ENCODE results near the gene TAOK3. TPM values are rescaled to one million over a fixed set of nuclear protein-coding genes. Genes with fewer than 3 reads are reported as not detected.
A peak's percentile ranks its signal among the peaks of the same experiment; 100 is the strongest.

Gene TAOK3
- polyA plus RNA-seq, 3 donors: 19.7 to 58.3 (median 44.8) TPM

DNA sequence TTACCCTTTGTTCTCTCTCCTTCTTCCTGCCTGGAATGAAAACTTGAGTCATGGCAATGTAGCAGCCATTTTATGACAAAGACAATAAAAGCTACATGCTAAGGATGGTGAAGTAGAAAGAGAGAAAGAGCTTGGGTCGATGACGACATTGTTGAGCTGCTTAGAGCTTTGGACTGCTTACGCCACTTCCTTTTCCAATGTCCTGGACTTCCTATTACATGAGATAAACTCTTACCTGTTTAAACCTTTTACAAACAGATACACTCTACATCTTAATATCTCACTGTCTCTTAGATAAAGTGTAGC lies 166.6 kb downstream of the TAOK3 start:
- TF ChIP-seq, protein P1, sequence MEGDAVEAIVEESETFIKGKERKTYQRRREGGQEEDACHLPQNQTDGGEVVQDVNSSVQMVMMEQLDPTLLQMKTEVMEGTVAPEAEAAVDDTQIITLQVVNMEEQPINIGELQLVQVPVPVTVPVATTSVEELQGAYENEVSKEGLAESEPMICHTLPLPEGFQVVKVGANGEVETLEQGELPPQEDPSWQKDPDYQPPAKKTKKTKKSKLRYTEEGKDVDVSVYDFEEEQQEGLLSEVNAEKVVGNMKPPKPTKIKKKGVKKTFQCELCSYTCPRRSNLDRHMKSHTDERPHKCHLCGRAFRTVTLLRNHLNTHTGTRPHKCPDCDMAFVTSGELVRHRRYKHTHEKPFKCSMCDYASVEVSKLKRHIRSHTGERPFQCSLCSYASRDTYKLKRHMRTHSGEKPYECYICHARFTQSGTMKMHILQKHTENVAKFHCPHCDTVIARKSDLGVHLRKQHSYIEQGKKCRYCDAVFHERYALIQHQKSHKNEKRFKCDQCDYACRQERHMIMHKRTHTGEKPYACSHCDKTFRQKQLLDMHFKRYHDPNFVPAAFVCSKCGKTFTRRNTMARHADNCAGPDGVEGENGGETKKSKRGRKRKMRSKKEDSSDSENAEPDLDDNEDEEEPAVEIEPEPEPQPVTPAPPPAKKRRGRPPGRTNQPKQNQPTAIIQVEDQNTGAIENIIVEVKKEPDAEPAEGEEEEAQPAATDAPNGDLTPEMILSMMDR (IDR thresholded peaks at IDR 0.05): no peak
- Histone ChIP-seq H3K36me3 (replicated peaks in 1 of 2; ENCODE audit: control insufficient read depth in 1 of 2, insufficient read depth in 2 of 2, low read length in 2 of 2) (peaks cover 53 to 87% of the 10 kb centered on the region in 2 donors), H4K20me1 (ENCODE audit: insufficient read depth, low read length) (peaks cover 3% of the 10 kb centered on the region), H3K9ac (ENCODE audit: insufficient read depth, low read length, poor library complexity, severe bottlenecking) (no peak overlapping the region), H3K79me2 (ENCODE audit: insufficient read depth, low read length) (no peaks in the 10 kb centered on the region), H3K4me1 (ENCODE audit: control insufficient read depth in 1 of 2, insufficient read depth in 2 of 2, low read length in 2 of 2) (no peaks in the 10 kb centered on the region), H3K9me3 (replicated peaks in 1 of 2; ENCODE audit: control insufficient read depth in 1 of 2, insufficient read depth in 1 of 2, low read length in 2 of 2) (no peaks in the 10 kb centered on the region), H3K27me3 (ENCODE audit: control insufficient read depth in 2 of 2, insufficient read depth in 2 of 2, low read length in 2 of 2) (no peaks in the 10 kb centered on the region), H3K4me3 (replicated peaks in 1 of 3; ENCODE audit: low read depth in 2 of 3, low read length in 3 of 3) (no peak overlapping the region), H3K27ac (ENCODE audit: low read depth in 1 of 2, low read length in 2 of 2) (peak overlapping the region in 1 of 2 donors; percentile 55), H2AFZ (ENCODE audit: insufficient read depth, low read depth, low read length, poor library complexity, severe bottlenecking) (no peak overlapping the region), H3K4me2 (replicated peaks; ENCODE audit: extremely low read depth, low read length, poor library complexity, severe bottlenecking) (no peak overlapping the region)
- intact Hi-C loops (cut with micrococcal nuclease): no loop called here
- WGBS (ENCODE audit: insufficient coverage): no CpG with 5 or more reads among the region's 3 CpGs
- Mint-ChIP-seq H3K4me3 (no peak overlapping the region), H3K27me3 (ENCODE audit: low read depth in 3 of 3) (no peaks in the 10 kb centered on the region), H3K36me3 (peaks cover 44 to 82% of the 10 kb centered on the region in 2 donors), H3K27ac (peak overlapping the region in 4 of 7 donors; percentile 57 to 83 (median 64)), H3K9me3 (peaks cover 0 to 2% (median 0%) of the 10 kb centered on the region in 7 donors), H3K4me1 (peaks cover 12% of the 10 kb centered on the region)
- peak in 2 of 3 donors; percentile 11 to 24 for DNase-seq

DNA sequence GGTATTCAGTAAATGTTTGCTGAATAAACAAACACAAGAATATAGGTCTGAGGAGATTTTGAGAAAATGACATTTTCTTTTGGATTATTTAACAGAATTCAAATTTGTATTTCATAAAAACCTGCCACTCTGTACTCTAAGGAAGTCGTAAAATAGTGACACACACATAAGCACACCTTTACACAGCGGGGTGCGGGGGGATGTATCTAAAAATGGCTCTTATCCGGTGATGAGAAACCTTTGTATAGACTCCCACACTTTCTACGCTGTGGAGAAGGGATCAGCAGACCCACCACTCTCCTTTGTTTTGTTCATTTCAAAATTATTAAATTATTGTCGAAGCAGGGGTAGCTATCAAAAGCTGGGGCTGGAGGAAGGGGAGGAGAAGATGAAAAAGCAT lies 178.7 kb downstream of the TAOK3 start:
- no peak overlapping the region for H3K4me2 ChIP-seq (replicated peaks; ENCODE audit: extremely low read depth, low read length, poor library complexity, severe bottlenecking)
- no peaks in the 10 kb centered on the region for H3K27me3 ChIP-seq (ENCODE audit: control insufficient read depth in 2 of 2, insufficient read depth in 2 of 2, low read length in 2 of 2)
- peaks cover 53 to 76% of the 10 kb centered on the region in 2 donors for H3K36me3 Mint-ChIP-seq
- peaks cover 0 to 1% (median 0%) of the 10 kb centered on the region in 3 donors for H3K27me3 Mint-ChIP-seq (ENCODE audit: low read depth in 3 of 3)
- H3K79me2 ChIP-seq (ENCODE audit: insufficient read depth, low read length): no peaks in the 10 kb centered on the region
- H3K4me3 ChIP-seq (replicated peaks in 1 of 3; ENCODE audit: low read depth in 2 of 3, low read length in 3 of 3): no peak overlapping the region
- peaks cover 3 to 5% of the 10 kb centered on the region in 2 donors for H3K4me1 ChIP-seq (ENCODE audit: control insufficient read depth in 1 of 2, insufficient read depth in 2 of 2, low read length in 2 of 2)
- intact Hi-C loops (cut with micrococcal nuclease): no loop called here
- H3K4me3 Mint-ChIP-seq: no peak overlapping the region
- no peaks in the 10 kb centered on the region for H3K9me3 ChIP-seq (replicated peaks in 1 of 2; ENCODE audit: control insufficient read depth in 1 of 2, insufficient read depth in 1 of 2, low read length in 2 of 2)
- H3K36me3 ChIP-seq (replicated peaks in 1 of 2; ENCODE audit: control insufficient read depth in 1 of 2, insufficient read depth in 2 of 2, low read length in 2 of 2): peaks cover 62 to 83% of the 10 kb centered on the region in 2 donors
- peaks cover 17% of the 10 kb centered on the region for H4K20me1 ChIP-seq (ENCODE audit: insufficient read depth, low read length)
- peaks cover 5% of the 10 kb centered on the region for H3K4me1 Mint-ChIP-seq
- peak overlapping the region in 2 of 7 donors; percentile 34 to 40 for H3K27ac Mint-ChIP-seq
- no peak overlapping the region for H3K27ac ChIP-seq (ENCODE audit: low read depth in 1 of 2, low read length in 2 of 2)
- peaks cover 0 to 9% (median 4%) of the 10 kb centered on the region in 7 donors for H3K9me3 Mint-ChIP-seq
- no peak for DNase-seq
- WGBS (ENCODE audit: insufficient coverage): 100% methylated on average over 3 of the region's 6 CpGs
- TF ChIP-seq, protein P1 (IDR thresholded peaks at IDR 0.05): no peak
- no peak overlapping the region for H2AFZ ChIP-seq (ENCODE audit: insufficient read depth, low read depth, low read length, poor library complexity, severe bottlenecking)
- no peak overlapping the region for H3K9ac ChIP-seq (ENCODE audit: insufficient read depth, low read length, poor library complexity, severe bottlenecking)

All from CD14-positive monocyte (primary cell).